Loucy (cell line): ENCODE results near the gene TMEM37.

Source experiments
- H2AFZ ChIP-seq: fragments of 200-600 bp; sonication (generic); 2 replicates; pipeline ENCODE4 v1.6.0; 2016; ENCODE audit warnings: antibody characterized with exemption, mild to moderate bottlenecking, low read length, moderate library complexity
- H3F3A ChIP-seq: fragments of 200-600 bp; 2 replicates; pipeline ENCODE4 v1.6.0; 2016; ENCODE audit warnings: antibody characterized with exemption, low read depth, mild to moderate bottlenecking
- H3K27me3 ChIP-seq: fragments of 200-600 bp; sonication (generic); 2 replicates; pipeline ENCODE4 v1.6.1; 2014; ENCODE audit warnings: low read length, mild to moderate bottlenecking; ENCODE audit not compliant: insufficient read depth, poor library complexity, severe bottlenecking
- H3K36me3 ChIP-seq: fragments of 200-600 bp; sonication (generic); 2 replicates; pipeline ENCODE4 v1.6.1; 2016; ENCODE audit warnings: low read length; ENCODE audit not compliant: insufficient read depth
- H3K4me1 ChIP-seq: fragments of 200-600 bp; sonication (generic); 2 replicates; pipeline ENCODE4 v1.5.1; 2014; ENCODE audit warnings: low read length, mild to moderate bottlenecking; ENCODE audit not compliant: insufficient read depth, poor library complexity, severe bottlenecking
- H3K4me2 ChIP-seq: fragments of 200-600 bp; sonication (generic); 2 replicates; pipeline ENCODE4 v1.6.0; 2014; ENCODE audit warnings: antibody characterized with exemption, low read length, low read depth, mild to moderate bottlenecking; ENCODE audit not compliant: poor library complexity, severe bottlenecking
- H3K4me3 ChIP-seq: fragments of 200-600 bp; sonication (generic); 2 replicates; pipeline ENCODE4 v1.5.1; 2014; ENCODE audit warnings: low read length, mild to moderate bottlenecking, mixed read lengths; ENCODE audit not compliant: poor library complexity, severe bottlenecking
- H3K79me2 ChIP-seq: fragments of 200-600 bp; sonication (generic); 2 replicates; pipeline ENCODE4 v1.6.1; 2014; ENCODE audit warnings: low read length; ENCODE audit not compliant: insufficient read depth
- H3K9ac ChIP-seq: fragments of 200-600 bp; sonication (generic); 2 replicates; pipeline ENCODE4 v1.6.0; 2014; ENCODE audit warnings: mild to moderate bottlenecking, low read depth, low read length, moderate library complexity; ENCODE audit not compliant: poor library complexity, severe bottlenecking
- H3K9me2 ChIP-seq: fragments of 200-600 bp; sonication (generic); replicated peaks from 2 replicates; pipeline ENCODE4 v1.6.1; 2016; ENCODE audit warnings: low read depth, low read length, mixed read lengths
- H3K9me3 ChIP-seq: fragments of 200-600 bp; sonication (generic); 2 replicates; pipeline ENCODE4 v1.6.1; 2014; ENCODE audit warnings: mild to moderate bottlenecking, antibody characterized with exemption, low read length, low read depth; ENCODE audit not compliant: insufficient read depth
- H4K20me1 ChIP-seq: fragments of 200-600 bp; sonication (generic); 2 replicates; pipeline ENCODE4 v1.6.0; 2014; ENCODE audit warnings: antibody characterized with exemption, low read length, mild to moderate bottlenecking; ENCODE audit not compliant: insufficient read depth, poor library complexity, severe bottlenecking
- CTCF ChIP-seq: fragments of 200-600 bp; sonication (generic); conservative IDR thresholded peaks from 2 replicates; pipeline ENCODE4 v1.5.1; 2014; ENCODE audit warnings: mild to moderate bottlenecking, antibody characterized with exemption, low read length
- EZH2phosphoT487 ChIP-seq: fragments of 200-600 bp; IDR thresholded peaks from 2 replicates; pipeline ENCODE4 v1.6.1; 2018; ENCODE audit warnings: antibody characterized with exemption, mild to moderate bottlenecking, moderate library complexity, borderline replicate concordance

TMEM37 gene

GRCh38 chr2:119433636-119434327 lies 2.1 kb downstream of the TMEM37 start:
- no peaks in the 10 kb centered on the region for H3K9me2 ChIP-seq
- H4K20me1 ChIP-seq, result no peaks in the 10 kb centered on the region
- TF ChIP-seq CTCF (no peak), EZH2phosphoT487 (no peak)
- no peaks in the 10 kb centered on the region for H3K36me3 ChIP-seq
- H3F3A ChIP-seq, result no peaks in the 10 kb centered on the region; the same call in 1 of the 2 replicates
- H3K9me3 ChIP-seq, result no peaks in the 10 kb centered on the region
- no peaks in the 10 kb centered on the region for H3K27me3 ChIP-seq
- H3K4me3 ChIP-seq, result no peak overlapping the region
- no peak overlapping the region for H3K9ac ChIP-seq
- no peak overlapping the region for H3K4me2 ChIP-seq
- H3K4me1 ChIP-seq, result peaks cover 7% of the 10 kb centered on the region
- no peaks in the 10 kb centered on the region for H3K79me2 ChIP-seq
- no peak overlapping the region for H2AFZ ChIP-seq

GRCh38 chr2:119434664-119435063 lies 3.0 kb downstream of the TMEM37 start:
- Histone ChIP-seq H3K9ac (no peak overlapping the region), H2AFZ (no peak overlapping the region), H3K4me2 (no peak overlapping the region), H3F3A (no peaks in the 10 kb centered on the region; the same call in 1 of the 2 replicates), H4K20me1 (no peaks in the 10 kb centered on the region), H3K9me3 (no peaks in the 10 kb centered on the region), H3K27me3 (no peaks in the 10 kb centered on the region), H3K36me3 (no peaks in the 10 kb centered on the region), H3K9me2 (no peaks in the 10 kb centered on the region), H3K4me3 (no peak overlapping the region), H3K79me2 (no peaks in the 10 kb centered on the region), H3K4me1 (peaks cover 7% of the 10 kb centered on the region)
- TF ChIP-seq CTCF (no peak), EZH2phosphoT487 (no peak)

GRCh38 chr2:119435081-119435952 lies 3.7 kb downstream of the TMEM37 start:
- Histone ChIP-seq H3K4me3 (no peak overlapping the region), H3K9me2 (no peaks in the 10 kb centered on the region), H3K9ac (no peak overlapping the region), H3K4me1 (peaks cover 7% of the 10 kb centered on the region), H3K79me2 (no peaks in the 10 kb centered on the region), H2AFZ (no peak overlapping the region), H3K4me2 (no peak overlapping the region), H3K36me3 (no peaks in the 10 kb centered on the region), H3K27me3 (no peaks in the 10 kb centered on the region), H4K20me1 (no peaks in the 10 kb centered on the region), H3F3A (no peaks in the 10 kb centered on the region; the same call in 1 of the 2 replicates), H3K9me3 (no peaks in the 10 kb centered on the region)
- TF ChIP-seq EZH2phosphoT487 (no peak), CTCF (no peak)
